ENCODE results near the gene HORMAD2. TPM values are rescaled to one million over a fixed set of nuclear protein-coding genes. Genes with fewer than 3 reads are reported as not detected.

The HORMAD2 gene
- polyA plus RNA-seq, 1 of the 3 experiments (the other 2 are of a cell fraction): not detected

GRCh38 chr22:30217698-30218560 is 137.7 kb downstream of the HORMAD2 start (continued):
- TF ChIP-seq REST (IDR thresholded peaks at IDR 0.05; ENCODE audit: low read depth, low read length) (no peak), SMC3 (IDR thresholded peaks at IDR 0.05; ENCODE audit: low read depth, low read length) (no peak), POLR2AphosphoS5 (IDR thresholded peaks at IDR 0.05; ENCODE audit: low read depth, low read length) (no peak), RXRA (IDR thresholded peaks at IDR 0.05; ENCODE audit: borderline replicate concordance, low read depth) (peak; percentile 66; the same call in 1 of the 2 replicates), CHD2 (IDR thresholded peaks at IDR 0.05; ENCODE audit: low read length, partially characterized antibody) (no peak)
- TF ChIP-seq, protein P1, sequence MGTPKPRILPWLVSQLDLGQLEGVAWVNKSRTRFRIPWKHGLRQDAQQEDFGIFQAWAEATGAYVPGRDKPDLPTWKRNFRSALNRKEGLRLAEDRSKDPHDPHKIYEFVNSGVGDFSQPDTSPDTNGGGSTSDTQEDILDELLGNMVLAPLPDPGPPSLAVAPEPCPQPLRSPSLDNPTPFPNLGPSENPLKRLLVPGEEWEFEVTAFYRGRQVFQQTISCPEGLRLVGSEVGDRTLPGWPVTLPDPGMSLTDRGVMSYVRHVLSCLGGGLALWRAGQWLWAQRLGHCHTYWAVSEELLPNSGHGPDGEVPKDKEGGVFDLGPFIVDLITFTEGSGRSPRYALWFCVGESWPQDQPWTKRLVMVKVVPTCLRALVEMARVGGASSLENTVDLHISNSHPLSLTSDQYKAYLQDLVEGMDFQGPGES (IDR thresholded peaks at IDR 0.05; ENCODE audit: low read depth, low read length): no peak
- TF ChIP-seq, protein P2, sequence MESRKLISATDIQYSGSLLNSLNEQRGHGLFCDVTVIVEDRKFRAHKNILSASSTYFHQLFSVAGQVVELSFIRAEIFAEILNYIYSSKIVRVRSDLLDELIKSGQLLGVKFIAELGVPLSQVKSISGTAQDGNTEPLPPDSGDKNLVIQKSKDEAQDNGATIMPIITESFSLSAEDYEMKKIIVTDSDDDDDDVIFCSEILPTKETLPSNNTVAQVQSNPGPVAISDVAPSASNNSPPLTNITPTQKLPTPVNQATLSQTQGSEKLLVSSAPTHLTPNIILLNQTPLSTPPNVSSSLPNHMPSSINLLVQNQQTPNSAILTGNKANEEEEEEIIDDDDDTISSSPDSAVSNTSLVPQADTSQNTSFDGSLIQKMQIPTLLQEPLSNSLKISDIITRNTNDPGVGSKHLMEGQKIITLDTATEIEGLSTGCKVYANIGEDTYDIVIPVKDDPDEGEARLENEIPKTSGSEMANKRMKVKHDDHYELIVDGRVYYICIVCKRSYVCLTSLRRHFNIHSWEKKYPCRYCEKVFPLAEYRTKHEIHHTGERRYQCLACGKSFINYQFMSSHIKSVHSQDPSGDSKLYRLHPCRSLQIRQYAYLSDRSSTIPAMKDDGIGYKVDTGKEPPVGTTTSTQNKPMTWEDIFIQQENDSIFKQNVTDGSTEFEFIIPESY (IDR thresholded peaks at IDR 0.05; ENCODE audit: borderline replicate concordance, low read depth): no peak

GRCh38 chr22:30219049-30219654 is 138.9 kb downstream of the HORMAD2 start:
- Histone ChIP-seq H3K9me2 (no peaks in the 10 kb centered on the region), H4K20me1 (ENCODE audit: insufficient read depth) (no peaks in the 10 kb centered on the region), H3K9me3 (no peaks in the 10 kb centered on the region), H3F3A (replicated peaks; ENCODE audit: insufficient read depth) (peaks cover 8% of the 10 kb centered on the region), H2AFZ (ENCODE audit: low read depth) (no peak overlapping the region), H3K36me3 (replicated peaks in 1 of 2; ENCODE audit: control insufficient read depth in 1 of 2, insufficient read depth in 2 of 2, low read length in 1 of 2) (no peaks in the 10 kb centered on the region), H3K4me1 (ENCODE audit: control insufficient read depth in 1 of 2, insufficient read depth in 2 of 2, low read depth in 1 of 2, low read length in 1 of 2) (peaks cover 0 to 8% of the 10 kb centered on the region in 2 experiments; a peak in 2 of 4 replicates), H3K4me2 (no peak overlapping the region), H3K27me3 (ENCODE audit: insufficient read depth) (no peaks in the 10 kb centered on the region), H3K9ac (no peak overlapping the region), H3K79me2 (ENCODE audit: insufficient read depth) (no peaks in the 10 kb centered on the region), H3K4me3 (ENCODE audit: low read depth in 2 of 2, low read length in 1 of 2) (no peak overlapping the region), H3K27ac (ENCODE audit: low read depth in 2 of 2, low read length in 1 of 2) (no peak overlapping the region)
- 93% methylated on average over 8 of the region's 8 CpGs for WGBS (ENCODE audit: low lambda C conversion rate)
- no peak for TF ChIP-seq NFIC (IDR thresholded peaks at IDR 0.05; ENCODE audit: borderline replicate concordance)
- peak; percentile 31; the same call in 1 of the 2 replicates for TF ChIP-seq CTCF (IDR thresholded peaks at IDR 0.05)
- DNase-seq: no peak
- ChIA-PET CTCF (no interaction called here), POLR2A (no interaction called here)
